Esophagus mucosa (tissue), 1 donor: Measurements from ENCODE around the gene MGST3. TPM values are rescaled to one million over a fixed set of nuclear protein-coding genes. Genes with fewer than 3 reads are reported as not detected.
"Not testable (repeated sequence)": the region's sequence is repeated elsewhere in the genome, so short reads cannot be mapped to it uniquely, and the experiment has no call there.

ENCODE experiments used
- ATAC-seq: fragments of 200-7000 bp; cut with Tn5 transposase; one replicate; pipeline ENCODE4 v1.9.1; 2020
- total RNA-seq: library from RNA; stranded (reverse); gene quantifications from one replicate; pipeline ENCODE4 v1.2.4, GENCODE V29; 2023
- donor health status: DM: yes; HTN: yes; CAD: no.

MGST3 gene
- 58.9 TPM for total RNA-seq

DNA sequence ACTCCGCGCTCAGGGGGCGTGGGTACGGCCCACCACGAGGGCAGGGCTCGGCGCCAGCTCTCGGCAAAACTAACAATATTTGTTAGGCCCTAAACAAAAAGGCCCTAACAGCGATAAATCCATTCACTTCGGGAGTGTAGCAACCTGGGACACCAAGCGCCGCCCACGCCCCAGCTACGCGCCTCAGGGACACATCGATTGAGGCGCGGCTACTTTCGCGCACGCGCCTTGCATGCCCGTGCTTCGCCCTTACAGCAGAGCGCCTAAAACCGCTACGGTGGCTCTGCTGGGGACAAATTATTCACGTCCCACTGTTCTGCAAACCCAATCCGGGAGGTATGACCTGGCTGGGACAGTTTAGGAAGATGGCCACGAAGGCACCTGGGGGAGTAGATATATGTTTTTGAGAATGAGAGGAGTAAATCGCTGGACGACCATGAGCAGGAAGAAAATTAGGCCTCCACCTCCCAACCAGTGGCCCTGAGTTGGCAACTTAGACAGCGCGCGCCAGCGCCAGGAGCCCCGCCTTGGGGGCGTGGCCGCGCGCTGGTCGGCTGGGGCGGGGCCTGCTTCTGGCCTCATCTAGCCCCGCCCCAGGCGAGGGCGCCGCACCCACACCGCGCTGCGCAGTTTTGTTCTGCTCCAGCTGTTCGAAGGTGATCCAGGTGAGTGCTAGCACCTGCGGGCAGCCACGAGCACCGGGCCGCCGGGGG lies at the start of gene MGST3:
Gene MGST3, plus strand, starts transcription at position 606 of the 713 bp plus-strand sequence. CDS start 18,614 bp downstream, outside the sequence.
- peak; percentile 98 for ATAC-seq

DNA sequence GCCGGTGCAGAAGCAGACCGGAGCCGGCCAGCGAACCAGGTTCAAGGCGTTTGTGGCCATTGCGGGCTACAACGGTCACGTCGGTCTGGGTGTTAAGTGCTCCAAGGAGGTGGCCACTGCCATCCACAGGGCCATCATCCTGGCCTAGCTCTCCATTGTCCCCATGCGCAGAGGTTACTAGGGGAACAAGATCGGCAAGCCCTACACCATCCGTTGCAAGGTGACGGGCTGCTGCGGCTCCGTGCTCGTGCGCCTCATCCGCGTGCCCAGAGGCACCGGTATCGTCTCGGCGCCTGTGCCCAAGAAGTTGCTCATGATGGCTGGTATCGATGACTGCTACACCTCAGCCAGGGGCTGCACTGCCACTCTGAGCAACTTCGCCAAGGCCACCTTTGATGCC lies 49.1 kb upstream of the MGST3 start:
- no peak for ATAC-seq

DNA sequence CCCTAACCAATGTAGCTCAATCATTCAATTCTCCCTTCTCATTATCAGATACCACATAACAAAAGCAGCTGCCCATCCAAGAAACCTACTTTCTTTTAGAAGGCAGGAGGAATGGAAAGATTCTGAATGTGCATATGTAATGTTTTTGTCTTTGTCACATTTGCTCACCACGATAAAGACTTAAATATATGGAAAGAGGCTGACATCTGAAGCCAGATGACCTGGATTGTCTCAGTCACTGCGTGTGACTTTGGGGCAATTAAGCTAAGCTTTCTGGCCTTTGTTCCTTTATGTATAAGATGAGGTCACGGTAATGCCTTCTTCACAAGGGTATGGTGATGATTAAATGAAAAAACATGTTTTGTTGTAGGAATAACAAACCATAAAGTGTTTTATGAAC lies 44.6 kb upstream of the MGST3 start:
- no peak for ATAC-seq

DNA sequence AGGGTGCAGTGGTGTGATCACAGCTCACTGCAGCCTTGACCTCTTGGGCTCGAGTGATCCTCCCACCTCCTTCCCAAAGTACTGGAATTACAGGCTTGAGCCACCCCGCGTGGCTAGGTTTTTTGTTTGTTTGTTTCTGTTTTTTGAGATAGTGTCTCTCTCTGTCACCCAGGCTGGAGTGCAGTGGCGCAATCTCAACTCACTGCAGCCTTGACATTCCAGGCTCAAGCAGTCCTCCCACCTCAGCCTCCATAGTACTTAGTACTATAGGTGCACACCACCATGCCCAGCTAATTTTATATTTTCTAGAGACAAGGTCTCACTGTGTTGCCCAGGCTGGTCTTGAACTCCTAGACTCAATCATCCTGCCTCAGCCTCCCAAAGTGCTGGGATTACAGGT lies 39.6 kb upstream of the MGST3 start:
- not testable (repeated sequence) for ATAC-seq

DNA sequence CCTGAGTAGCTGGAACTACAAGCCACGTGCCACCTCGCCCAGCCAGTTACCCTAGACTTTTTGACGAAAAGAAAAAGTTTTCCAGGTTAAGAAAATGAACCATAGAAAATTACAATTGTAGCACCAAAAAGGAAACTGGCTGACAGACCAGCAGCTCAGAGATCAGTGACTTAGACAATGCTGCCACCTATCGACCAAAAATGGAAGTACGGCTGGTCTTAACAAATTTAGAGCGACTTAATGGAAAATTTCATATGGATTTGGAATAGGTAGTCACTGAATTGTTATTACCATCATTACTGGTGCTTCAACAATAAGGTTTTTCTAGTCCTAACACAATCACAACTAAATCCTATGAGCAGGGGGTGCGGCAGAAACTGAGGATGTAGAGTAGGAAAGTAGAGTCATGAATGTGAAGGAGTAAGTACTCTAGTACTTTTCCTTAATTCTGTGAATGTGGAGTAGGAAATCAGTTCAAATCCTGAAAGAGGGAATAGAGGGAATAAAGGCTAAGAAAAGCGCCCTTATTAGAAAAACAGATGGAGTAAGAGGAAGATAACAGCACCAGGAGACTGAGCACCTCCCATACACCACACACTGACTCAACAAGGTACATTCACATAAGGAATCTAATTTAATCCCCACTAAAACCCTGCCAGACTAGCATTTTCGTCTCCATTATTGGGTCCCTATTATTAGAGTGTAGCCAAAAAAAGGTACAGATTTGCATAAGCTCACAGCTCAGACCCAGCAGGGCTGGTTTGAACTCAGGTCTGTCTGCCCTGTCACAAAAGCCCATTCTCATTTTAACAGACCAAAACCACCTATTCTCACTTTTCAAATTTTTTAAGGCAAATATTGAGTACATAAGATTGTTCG lies 37.9 kb upstream of the MGST3 start:
- ATAC-seq, result peak; percentile 78

DNA sequence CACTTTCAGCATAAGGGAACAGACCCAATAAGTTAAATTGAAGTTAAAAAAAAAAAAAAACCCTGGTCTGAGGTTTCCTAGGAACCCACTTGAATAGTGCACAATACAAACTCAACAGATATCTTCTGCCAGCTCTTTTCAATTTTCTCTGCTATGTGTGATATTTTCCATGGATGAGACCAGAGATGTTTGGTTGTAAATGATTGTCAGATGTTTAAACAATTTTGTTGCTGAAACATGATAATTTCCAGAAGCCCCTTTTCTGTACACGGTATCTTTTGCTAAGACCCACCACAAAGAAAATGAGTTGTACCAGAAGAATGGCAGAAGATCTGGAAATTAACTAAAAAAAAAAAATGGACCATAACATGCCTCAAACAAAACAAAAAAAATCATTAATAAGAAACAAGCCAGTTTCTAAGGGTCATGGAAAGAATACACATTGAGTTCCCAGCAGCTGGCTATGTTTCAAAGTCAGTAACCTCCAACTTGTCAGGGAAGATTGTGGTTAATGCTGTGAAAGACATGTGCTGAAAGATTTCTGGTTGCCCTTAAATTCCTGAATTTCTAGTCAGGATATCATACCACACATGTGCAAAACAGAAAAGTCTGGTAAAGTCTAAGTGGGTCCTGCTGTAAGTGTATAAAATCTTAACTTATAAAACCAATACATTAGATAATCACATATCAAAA lies 35.6 kb upstream of the MGST3 start:
- no peak for ATAC-seq

DNA sequence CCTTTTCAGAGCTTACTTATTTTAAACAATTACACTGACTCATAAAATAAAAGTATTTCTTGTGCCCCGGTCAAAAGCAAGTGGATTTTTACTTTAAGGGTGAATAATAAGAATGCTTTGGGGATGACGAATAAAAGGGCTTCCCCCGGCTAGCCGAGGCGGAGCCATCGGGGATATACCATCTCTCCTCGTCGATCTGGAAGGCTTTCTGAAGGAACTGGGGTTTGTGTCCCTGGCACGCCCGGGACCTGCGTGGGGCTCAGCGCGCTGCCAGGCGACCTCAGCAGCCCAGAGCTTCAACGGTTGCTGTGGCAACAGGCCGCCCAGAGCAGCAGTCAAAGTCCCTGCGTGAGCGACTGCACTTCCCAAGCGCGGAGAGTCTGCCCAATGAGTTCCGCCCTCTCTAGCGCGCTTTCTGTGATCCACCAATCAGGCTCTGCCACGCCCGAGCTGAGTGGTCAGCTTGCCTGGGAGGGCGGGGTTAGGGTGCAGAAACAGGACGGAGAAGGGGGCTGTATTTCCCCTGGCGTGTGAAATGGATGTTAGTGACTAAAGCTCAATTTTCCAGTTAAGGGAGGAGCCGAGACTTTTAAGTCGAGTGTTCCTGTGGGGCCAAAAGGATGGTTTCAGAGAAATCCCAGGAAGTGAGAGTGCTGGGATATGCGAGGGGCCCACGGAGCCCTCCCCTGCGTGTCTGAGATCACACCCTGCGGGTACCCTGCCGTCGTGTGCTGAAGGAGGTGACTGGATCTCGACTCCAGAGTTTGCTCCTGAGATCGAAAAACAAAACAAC lies 33.0 kb upstream of the MGST3 start:
- peak; percentile 95 for ATAC-seq

DNA sequence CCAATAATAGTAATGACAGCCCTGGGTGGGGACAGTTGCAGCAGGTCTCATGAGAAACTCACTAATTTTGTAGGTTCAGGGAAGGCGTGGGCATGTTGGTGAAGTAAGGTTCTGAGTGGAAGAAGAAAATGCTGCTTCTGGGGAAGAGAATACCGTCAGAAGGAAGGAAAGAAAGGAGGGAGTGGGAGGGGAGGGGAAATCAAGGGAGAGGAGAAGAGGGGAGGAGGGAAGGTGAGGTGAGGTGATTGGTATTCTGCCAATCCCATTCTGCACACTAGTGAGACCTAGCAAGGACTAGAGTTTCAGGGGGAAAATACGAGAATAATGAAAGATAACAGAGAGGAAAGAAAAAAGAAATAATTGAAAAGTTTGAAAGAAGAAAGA lies 32.4 kb upstream of the MGST3 start:
- ATAC-seq, result no peak

DNA sequence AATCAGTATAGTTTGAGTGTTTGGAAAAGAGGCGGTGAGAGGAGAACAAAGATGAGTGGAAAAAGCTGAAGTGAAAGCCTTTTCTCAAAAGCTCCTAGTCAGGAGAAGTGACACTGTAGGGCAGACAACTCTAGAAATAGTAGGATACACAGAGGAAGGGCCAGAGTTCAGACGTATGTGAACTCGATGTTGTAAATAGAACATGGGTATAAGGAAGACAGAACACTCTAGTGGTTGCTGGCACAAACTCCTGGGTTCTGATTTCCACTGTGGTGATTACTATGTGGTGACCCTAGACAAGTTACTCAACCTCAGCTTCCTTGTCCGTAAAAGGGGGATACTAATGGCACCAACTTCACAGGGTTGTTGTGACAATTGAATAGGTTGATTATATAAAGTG lies 30.2 kb upstream of the MGST3 start:
- ATAC-seq, result no peak

DNA sequence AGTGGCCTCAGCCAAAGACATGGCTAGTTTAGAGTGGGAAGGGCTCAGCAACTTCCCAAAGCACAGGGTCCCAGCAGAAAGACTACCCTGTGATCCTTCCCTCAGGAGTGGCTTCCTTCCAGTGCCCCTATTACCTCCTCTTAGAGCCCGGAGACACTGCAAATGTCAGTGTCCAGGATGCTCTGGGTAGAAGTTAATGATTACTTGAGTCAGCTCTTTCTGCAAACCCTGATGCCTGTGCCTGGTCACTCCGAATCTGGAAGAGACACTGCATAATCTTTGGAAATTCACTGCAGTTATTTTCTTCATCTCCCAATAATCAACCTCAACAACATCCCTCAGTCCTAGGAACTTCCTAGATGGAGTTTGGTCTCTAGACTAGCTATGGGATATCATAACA lies 27.2 kb upstream of the MGST3 start:
- no peak for ATAC-seq

DNA sequence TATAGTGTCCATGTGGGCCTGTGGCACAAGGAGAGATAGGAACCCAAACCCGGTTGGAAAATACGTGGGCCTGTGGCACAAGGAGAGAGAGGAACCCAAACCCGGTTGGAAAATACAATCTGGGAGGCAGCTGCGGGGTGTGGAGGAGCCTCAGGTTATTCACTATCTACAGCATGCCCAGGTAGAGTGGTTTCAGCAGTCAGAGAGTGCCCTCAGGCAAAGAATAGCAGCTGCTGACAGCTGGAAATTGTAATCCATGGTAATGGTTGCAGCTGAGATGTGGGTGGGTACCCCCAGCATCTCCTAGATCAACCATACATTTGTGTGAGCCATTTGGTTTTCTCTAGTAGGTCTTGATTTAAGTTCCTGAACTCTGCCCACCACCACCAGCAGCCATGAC lies 25.8 kb upstream of the MGST3 start:
- ATAC-seq, result no peak

DNA sequence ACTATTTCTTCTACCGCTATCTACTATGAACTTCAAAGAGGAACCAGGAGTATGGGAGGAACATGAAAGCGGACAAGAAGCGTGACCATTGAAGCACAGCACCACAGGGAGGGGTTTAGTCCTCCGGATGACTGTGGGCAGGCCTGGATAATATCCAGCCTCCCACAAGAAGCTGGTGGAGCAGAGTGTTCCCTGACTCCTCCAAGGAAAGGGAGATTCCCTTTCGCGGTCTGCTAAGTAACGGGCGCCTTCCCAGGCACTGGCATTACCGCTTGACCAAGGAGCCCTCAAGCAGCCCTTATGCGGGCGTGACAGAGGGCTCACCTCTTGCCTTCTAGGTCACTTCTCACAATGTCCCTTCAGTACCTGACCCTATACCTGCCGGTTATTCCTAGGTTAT lies 24.4 kb upstream of the MGST3 start:
- not testable (repeated sequence) for ATAC-seq

DNA sequence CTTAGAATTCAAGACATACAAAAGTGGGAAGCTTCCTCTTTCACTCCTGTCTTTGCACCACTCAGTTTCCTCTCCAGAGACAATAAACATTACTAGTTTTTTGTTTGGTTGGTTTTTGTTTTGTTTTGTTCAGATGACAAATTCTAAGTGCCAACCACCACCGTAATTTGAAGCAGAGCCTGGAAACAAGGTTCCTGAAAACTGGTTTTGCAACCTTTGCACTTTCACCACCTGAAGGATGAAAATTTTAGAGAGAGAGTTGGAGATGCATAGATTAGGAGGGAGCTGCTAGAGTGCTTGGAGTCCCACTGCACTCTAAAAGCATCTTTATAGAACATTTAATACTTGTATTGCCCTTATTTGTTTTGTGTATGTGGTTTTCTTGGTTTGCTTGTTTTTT lies 20.2 kb upstream of the MGST3 start:
- no peak for ATAC-seq

DNA sequence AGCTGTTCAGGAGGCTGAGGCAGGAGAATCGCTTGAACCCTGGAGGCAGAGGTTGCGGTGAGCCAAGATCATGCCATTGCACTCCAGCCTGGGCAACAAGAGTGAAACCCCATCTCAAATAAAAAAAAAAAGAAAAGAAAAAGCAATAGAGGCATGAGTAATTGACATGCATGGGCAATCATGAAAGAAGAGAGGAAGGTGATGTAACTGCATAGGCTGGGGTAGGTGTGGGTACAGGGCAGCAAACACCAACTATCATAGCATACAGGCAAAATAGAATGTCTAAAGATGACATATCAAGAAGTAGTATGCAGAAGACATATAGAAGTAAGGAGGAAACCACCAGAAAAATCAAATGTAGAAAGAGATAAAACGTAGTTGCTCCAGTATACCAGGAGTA lies 19.0 kb upstream of the MGST3 start:
- ATAC-seq, result peak; percentile 55

DNA sequence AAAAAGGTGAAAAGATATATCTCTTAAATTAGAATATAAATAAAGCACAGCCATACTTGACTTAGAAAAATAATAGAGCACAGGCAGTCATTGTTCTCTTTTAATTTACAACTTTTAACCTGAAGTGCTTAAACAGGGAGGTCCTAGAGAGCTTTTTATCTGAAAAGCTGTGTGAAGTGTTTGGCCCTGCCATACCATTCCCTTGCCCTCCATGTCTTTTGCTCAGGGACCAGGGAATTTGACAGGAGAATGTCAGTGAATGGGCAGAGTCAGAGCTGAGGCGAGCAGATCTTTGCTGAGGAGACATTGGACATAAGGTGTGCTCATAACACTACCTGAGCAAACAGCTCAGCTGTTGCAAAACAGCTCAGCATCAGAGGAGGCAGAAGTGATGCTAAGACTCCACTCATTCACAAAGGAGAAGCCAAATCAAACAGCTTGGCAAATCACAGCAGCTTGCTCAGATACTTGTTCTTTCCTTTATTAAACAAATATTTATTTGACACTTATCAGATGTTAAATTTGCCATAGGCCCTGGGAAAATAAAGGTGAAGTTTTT lies 14.9 kb upstream of the MGST3 start:
- no peak for ATAC-seq

DNA sequence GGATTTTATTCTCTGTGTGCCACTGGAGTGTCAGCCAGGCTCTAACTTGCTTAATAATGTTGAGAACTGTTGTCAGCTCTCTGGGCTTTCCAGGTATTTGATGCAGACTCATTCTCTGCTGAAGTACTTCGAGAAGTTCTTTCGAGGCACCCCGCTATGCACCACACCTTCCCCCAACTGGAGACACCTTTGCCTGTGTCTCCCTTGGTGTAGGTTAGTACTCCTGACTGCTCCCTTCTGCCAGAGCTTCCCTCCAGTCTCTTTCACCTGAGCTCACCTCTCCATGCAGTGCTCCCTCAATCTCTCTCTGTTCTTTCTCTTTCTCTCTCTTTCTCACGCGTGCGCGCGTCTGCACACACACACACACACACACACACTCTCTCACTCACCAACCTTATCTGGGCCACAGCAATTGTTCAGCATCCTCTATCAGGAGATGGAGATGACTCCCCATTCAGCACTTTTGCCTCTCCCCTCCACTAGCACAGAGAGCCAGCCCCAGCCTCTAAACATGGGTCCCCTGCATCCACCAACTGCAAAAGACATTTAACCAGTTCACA lies 14.0 kb upstream of the MGST3 start:
- ATAC-seq, result no peak

DNA sequence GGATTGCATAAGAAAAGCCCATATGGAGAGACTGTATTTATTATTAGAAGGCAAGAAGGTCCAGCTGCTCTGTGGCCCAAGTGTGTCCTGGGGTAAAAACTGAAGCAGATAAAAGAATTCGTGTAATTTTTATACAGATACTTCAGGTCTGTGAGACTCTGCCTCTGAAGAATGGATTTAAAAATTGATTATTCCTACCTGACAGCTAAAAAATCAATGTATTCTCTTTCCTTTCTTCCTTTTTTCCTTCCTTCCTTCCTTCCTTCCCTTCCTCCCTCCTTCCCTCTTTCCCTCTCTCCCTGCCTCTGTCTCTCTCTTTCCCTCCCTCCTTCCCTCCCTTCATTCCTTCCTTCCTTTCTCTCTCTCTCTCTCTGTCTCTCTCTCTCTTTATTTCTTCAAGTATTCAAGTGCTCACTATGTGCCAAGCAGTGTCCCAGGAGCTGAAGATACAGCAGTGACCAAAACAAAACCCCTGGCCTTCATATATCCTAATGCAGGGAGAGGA lies 11.3 kb upstream of the MGST3 start:
- no peak for ATAC-seq

DNA sequence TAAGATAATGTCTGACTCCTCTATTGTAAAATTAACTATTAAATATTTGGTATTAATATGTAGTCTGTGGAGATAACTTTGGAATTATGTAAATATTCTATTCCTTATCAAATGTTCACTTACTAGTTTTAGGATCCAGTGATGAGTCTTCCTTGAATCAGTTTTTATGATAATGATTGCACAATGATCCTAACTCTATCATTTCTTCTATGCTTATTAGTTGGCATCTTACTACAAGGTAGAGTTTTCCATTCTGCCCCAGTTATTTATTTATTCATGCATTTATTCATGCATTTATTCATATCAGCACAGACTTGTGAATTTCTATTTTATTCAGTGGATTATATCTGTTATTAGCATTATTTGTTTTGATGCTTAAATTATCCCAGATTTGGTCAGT lies 7.4 kb upstream of the MGST3 start:
- ATAC-seq, result no peak

DNA sequence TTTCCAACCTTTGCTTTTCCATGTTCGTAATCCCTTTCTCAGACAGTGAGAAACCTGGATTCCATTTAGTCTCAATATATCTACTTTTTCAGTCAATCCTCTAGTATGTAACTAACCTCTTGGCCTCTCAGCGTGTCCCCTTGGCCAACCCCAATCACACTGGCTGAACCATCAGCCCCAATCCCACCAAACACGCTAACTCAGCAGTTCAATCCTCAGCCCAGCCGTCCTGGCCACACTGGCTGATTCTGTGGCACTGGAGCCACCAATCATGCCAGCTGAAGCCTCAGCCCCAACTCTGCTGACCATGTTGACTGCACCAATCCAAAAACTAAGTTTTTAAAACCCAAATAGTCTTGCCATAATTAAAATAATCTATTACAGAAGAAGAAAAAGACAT lies 6.6 kb upstream of the MGST3 start:
- ATAC-seq, result no peak

DNA sequence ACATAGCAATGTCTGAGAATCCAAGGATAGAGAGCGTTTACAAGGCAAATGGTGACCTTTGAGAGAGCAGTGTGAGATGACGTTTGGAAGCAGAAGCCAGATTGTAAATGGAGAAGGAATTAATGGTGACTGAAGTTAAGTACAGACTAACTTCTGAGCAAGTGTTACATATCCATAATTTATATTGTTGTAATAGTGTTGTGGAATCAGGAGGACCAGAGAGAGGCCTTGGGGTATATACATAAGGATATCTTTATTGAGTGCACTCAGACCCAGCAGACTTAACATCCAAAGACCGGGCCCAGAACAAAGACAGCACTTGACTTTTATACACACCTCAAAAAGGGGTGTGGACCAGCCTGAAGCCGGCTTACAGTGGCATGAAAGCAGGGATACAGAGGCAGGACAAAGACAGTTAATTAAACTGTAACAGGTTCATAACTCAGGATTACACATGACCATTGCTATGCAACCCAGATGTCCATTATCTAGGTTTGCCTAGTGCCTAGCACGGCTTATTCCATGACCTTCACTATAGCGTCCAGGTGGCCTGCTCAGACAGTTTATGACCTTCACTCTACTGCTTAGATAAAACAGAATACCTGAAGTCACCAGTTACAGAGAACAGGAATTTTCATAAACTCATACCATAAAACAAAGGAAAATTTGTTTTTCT lies 2.7 kb upstream of the MGST3 start:
- no peak for ATAC-seq

DNA sequence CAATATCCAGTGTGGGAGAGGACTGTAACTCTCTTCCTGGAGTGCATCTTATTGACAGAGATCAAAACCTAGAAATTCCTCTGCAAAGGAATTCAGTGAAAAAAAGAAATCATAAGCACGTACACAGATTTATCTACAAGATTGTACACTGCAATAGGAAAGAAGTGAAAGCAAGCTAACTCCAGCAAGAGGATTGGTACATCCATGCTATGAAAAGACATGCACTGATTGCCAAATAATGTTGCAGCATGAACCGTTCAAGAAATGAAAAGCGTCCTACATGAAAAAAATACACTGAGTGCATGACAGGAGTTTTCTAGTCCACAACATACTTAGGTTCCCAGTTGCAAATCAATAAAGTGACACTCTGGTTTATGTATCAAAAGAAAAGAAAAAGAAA lies 1.9 kb upstream of the MGST3 start:
- no peak for ATAC-seq
